GM23338 (cell line): ENCODE data around the gene PUS3. TPM values are rescaled to one million over a fixed set of nuclear protein-coding genes. Genes with fewer than 3 reads are reported as not detected.

Experiments used
- ATAC-seq: fragments of 200-7000 bp; cut with Tn5 transposase; 3 replicates; pipeline ENCODE4 v1.9.1; 2020
- DNase-seq: peaks from one replicate; pipeline ENCODE4 v3.0.0-alpha.2; 2015; ENCODE audit warnings: low spot score
- H2AFZ ChIP-seq: fragments of 200-600 bp; sonication (generic); 2 replicates; pipeline ENCODE4 v1.8.0; 2016; ENCODE audit warnings: antibody characterized with exemption, mild to moderate bottlenecking, moderate library complexity
- H3F3A ChIP-seq: fragments of 200-600 bp; sonication (generic); replicated peaks from 2 replicates; pipeline ENCODE4 v1.8.0; 2017; ENCODE audit warnings: antibody characterized with exemption, mixed run types, low read depth
- H3K27ac ChIP-seq: fragments of 200-600 bp; sonication (generic); 2 replicates; pipeline ENCODE4 v1.6.1; 2016; ENCODE audit warnings: low read depth
- H3K27me3 ChIP-seq: fragments of 200-600 bp; sonication (generic); 2 replicates; pipeline ENCODE4 v1.8.0; 2016; ENCODE audit warnings: mild to moderate bottlenecking, mixed run types, moderate library complexity; ENCODE audit not compliant: insufficient read depth
- H3K36me3 ChIP-seq: fragments of 200-600 bp; sonication (generic); 2 replicates; pipeline ENCODE4 v1.8.0; 2016; ENCODE audit warnings: mild to moderate bottlenecking; ENCODE audit not compliant: insufficient read depth
- H3K4me1 ChIP-seq: fragments of 200-600 bp; sonication (generic); 2 replicates; pipeline ENCODE4 v1.8.0; 2016; ENCODE audit warnings: mild to moderate bottlenecking, moderate library complexity; ENCODE audit not compliant: insufficient read depth
- H3K4me2 ChIP-seq: fragments of 200-600 bp; sonication (generic); 2 replicates; pipeline ENCODE4 v1.7.1; 2017; ENCODE audit warnings: mixed run types
- H3K4me3 ChIP-seq: fragments of 200-600 bp; sonication (generic); 2 replicates; pipeline ENCODE4 v1.6.1; 2016; ENCODE audit warnings: mixed run types
- H3K79me2 ChIP-seq: fragments of 200-600 bp; sonication (generic); replicated peaks from 2 replicates; pipeline ENCODE4 v1.8.0; 2017; ENCODE audit warnings: mild to moderate bottlenecking; ENCODE audit not compliant: insufficient read depth
- H3K9me2 ChIP-seq: fragments of 200-600 bp; sonication (generic); 2 replicates; pipeline ENCODE4 v1.8.0; 2017; ENCODE audit not compliant: insufficient read depth
- H4K20me1 ChIP-seq: fragments of 200-600 bp; sonication (generic); replicated peaks from 2 replicates; pipeline ENCODE4 v1.8.0; 2017; ENCODE audit warnings: mild to moderate bottlenecking; ENCODE audit not compliant: insufficient read depth
- H3K27ac Mint-ChIP-seq: 2 replicates; pipeline ENCODE4 v1.8.0; 2020; ENCODE audit warnings: inconsistent platforms, mild to moderate bottlenecking, moderate library complexity, mixed read lengths
- H3K27me3 Mint-ChIP-seq: 3 replicates; pipeline ENCODE4 v1.8.0; 2022; ENCODE audit warnings: low read depth, mild to moderate bottlenecking, moderate library complexity, mixed read lengths, inconsistent platforms; ENCODE audit not compliant: insufficient read depth, poor library complexity
- H3K36me3 Mint-ChIP-seq: 3 replicates; pipeline ENCODE4 v1.8.0; 2021; ENCODE audit warnings: low read depth, mild to moderate bottlenecking, inconsistent platforms, moderate library complexity, mixed read lengths
- H3K4me1 Mint-ChIP-seq: 3 replicates; pipeline ENCODE4 v1.8.0; 2020; ENCODE audit warnings: mild to moderate bottlenecking, inconsistent platforms, mixed read lengths
- H3K4me3 Mint-ChIP-seq: 3 replicates; pipeline ENCODE4 v1.8.0; 2021; ENCODE audit warnings: moderate library complexity, mild to moderate bottlenecking, inconsistent platforms, mixed read lengths
- H3K9me3 Mint-ChIP-seq: 3 replicates; pipeline ENCODE4 v1.8.0; 2020; ENCODE audit warnings: moderate library complexity, mild to moderate bottlenecking, inconsistent platforms, mixed read lengths
- CREB1 ChIP-seq: fragments of 250-450 bp; sonication (Bioruptor Pico); IDR thresholded peaks from 2 replicates; pipeline ENCODE4 v1.5.0; 2020; ENCODE audit warnings: low read depth, mild to moderate bottlenecking, moderate library complexity
- EZH2phosphoT487 ChIP-seq: fragments of 200-600 bp; sonication (generic); IDR thresholded peaks from one replicate; pipeline ENCODE4 v1.8.1; 2018; ENCODE audit warnings: antibody characterized with exemption; ENCODE audit not compliant: unreplicated experiment
- polyA plus RNA-seq: library from polyadenylated mRNA; unstranded; fragments of >200 nt; fragmentation: Nextera tagmentation; extraction: Ambion mirVana; gene quantifications from 2 replicates; pipeline ENCODE4 v1.2.1, GENCODE V29; 2016
- total RNA-seq: library from RNA; depleted of rRNA; stranded (reverse); fragments of >200 nt; shearing (Covaris generic); gene quantifications from 2 replicates; pipeline ENCODE4 v1.2.3, GENCODE V29; 2014
- TF ChIP-seq, protein P1 (sequence below): fragments of 250-450 bp; sonication (Bioruptor Pico); IDR thresholded peaks from 2 replicates; pipeline ENCODE4 v1.5.0; 2020; ENCODE audit warnings: mild to moderate bottlenecking, moderate library complexity
- TF ChIP-seq, protein P2 (sequence below), 2 experiments: fragments of 200-600 bp in 1 of 2; sonication (generic) in 1 of 2; conservative IDR thresholded peaks; 2 replicates each; pipeline versions ENCODE4 v1.5.1 to v1.6.1; 2016 to 2017; ENCODE audit warnings: antibody characterized with exemption in 2 of 2, low read depth in 2 of 2, mild to moderate bottlenecking in 2 of 2, moderate library complexity in 1 of 2

Gene PUS3
- total and polyA plus RNA-seq, 2 experiments from 2014 or later, result 15.8 to 24.1 TPM

DNA sequence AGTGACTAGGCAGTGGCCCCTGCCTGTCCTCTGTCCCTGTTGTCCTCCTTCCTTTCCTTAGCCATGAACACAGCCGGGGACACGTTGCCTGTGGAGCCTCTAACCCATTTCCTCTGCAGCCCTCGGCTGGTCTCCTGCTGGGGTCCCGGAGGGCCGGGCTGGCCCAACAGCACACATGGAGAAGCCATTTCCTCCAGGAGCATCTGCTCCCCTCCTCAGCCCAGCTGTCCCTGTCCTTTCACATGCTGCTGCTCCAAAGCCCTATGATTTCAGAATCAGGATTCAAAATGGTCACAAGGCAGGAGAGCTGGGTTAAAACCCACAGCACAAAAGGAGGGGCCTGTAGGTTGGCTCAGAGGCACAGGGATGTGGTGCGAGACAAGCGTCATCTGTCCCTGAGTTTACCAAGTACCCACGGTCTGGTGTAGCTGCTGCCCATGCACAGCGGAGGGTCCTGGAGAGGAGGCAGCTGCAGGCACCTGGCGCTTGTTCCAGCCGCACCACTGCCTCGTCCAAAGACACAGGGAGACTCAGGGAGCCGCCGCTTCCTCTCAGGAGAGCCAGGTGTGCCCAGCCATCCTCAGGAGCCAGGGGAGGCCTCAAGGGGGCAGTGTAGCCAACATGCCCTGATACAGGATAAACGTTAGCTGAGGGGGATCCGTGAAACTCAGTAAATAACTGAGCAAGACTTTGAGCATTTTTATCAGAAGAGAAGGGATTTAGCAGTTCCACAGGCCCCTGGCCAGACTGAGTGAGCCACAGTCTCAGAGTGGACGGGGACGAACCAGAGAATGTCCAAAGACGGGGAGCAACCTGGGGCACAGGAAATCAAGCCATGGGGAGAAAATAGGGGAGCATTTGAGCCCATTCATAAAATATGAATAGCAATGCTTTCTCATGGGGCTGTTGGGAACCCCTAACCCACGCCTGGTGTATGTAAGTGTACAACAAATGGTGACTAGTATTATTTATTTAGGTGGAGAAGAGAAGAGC, 38.9 kb upstream of the PUS3 start:
- peak overlapping the region; percentile 26; the same call in 1 of the 2 replicates for H3K27ac Mint-ChIP-seq
- Histone ChIP-seq H3K4me2 (0 out of 2 replicates have a peak overlapping the region, but pooled peaks have one; percentile 39), H2AFZ (peak overlapping the region; percentile 99)

More for the DNA sequence above, 38.9 kb upstream of the PUS3 start:
- DNase-seq (peak; percentile 95), ATAC-seq (peak; percentile 97)
- TF ChIP-seq, protein P1, sequence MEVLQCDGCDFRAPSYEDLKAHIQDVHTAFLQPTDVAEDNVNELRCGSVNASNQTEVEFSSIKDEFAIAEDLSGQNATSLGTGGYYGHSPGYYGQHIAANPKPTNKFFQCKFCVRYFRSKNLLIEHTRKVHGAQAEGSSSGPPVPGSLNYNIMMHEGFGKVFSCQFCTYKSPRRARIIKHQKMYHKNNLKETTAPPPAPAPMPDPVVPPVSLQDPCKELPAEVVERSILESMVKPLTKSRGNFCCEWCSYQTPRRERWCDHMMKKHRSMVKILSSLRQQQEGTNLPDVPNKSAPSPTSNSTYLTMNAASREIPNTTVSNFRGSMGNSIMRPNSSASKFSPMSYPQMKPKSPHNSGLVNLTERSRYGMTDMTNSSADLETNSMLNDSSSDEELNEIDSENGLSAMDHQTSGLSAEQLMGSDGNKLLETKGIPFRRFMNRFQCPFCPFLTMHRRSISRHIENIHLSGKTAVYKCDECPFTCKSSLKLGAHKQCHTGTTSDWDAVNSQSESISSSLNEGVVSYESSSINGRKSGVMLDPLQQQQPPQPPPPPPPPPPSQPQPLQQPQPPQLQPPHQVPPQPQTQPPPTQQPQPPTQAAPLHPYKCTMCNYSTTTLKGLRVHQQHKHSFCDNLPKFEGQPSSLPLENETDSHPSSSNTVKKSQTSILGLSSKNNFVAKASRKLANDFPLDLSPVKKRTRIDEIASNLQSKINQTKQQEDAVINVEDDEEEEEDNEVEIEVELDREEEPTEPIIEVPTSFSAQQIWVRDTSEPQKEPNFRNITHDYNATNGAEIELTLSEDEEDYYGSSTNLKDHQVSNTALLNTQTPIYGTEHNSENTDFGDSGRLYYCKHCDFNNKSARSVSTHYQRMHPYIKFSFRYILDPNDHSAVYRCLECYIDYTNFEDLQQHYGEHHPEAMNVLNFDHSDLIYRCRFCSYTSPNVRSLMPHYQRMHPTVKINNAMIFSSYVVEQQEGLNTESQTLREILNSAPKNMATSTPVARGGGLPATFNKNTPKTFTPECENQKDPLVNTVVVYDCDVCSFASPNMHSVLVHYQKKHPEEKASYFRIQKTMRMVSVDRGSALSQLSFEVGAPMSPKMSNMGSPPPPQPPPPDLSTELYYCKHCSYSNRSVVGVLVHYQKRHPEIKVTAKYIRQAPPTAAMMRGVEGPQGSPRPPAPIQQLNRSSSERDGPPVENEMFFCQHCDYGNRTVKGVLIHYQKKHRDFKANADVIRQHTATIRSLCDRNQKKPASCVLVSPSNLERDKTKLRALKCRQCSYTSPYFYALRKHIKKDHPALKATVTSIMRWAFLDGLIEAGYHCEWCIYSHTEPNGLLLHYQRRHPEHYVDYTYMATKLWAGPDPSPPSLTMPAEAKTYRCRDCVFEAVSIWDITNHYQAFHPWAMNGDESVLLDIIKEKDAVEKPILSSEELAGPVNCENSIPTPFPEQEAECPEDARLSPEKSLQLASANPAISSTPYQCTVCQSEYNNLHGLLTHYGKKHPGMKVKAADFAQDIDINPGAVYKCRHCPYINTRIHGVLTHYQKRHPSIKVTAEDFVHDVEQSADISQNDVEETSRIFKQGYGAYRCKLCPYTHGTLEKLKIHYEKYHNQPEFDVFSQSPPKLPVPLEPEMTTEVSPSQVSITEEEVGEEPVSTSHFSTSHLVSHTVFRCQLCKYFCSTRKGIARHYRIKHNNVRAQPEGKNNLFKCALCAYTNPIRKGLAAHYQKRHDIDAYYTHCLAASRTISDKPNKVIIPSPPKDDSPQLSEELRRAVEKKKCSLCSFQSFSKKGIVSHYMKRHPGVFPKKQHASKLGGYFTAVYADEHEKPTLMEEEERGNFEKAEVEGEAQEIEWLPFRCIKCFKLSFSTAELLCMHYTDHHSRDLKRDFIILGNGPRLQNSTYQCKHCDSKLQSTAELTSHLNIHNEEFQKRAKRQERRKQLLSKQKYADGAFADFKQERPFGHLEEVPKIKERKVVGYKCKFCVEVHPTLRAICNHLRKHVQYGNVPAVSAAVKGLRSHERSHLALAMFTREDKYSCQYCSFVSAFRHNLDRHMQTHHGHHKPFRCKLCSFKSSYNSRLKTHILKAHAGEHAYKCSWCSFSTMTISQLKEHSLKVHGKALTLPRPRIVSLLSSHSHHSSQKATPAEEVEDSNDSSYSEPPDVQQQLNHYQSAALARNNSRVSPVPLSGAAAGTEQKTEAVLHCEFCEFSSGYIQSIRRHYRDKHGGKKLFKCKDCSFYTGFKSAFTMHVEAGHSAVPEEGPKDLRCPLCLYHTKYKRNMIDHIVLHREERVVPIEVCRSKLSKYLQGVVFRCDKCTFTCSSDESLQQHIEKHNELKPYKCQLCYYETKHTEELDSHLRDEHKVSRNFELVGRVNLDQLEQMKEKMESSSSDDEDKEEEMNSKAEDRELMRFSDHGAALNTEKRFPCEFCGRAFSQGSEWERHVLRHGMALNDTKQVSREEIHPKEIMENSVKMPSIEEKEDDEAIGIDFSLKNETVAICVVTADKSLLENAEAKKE (CRISPR knock-in tag), result 0 out of 2 replicates have a peak, but pooled peaks have one; percentile 45
- TF ChIP-seq CREB1 (CRISPR knock-in tag) (0 out of 2 replicates have a peak, but pooled peaks have one; percentile 17), EZH2phosphoT487 (no peak)
- TF ChIP-seq, protein P2, sequence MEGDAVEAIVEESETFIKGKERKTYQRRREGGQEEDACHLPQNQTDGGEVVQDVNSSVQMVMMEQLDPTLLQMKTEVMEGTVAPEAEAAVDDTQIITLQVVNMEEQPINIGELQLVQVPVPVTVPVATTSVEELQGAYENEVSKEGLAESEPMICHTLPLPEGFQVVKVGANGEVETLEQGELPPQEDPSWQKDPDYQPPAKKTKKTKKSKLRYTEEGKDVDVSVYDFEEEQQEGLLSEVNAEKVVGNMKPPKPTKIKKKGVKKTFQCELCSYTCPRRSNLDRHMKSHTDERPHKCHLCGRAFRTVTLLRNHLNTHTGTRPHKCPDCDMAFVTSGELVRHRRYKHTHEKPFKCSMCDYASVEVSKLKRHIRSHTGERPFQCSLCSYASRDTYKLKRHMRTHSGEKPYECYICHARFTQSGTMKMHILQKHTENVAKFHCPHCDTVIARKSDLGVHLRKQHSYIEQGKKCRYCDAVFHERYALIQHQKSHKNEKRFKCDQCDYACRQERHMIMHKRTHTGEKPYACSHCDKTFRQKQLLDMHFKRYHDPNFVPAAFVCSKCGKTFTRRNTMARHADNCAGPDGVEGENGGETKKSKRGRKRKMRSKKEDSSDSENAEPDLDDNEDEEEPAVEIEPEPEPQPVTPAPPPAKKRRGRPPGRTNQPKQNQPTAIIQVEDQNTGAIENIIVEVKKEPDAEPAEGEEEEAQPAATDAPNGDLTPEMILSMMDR (conservative IDR thresholded peaks at IDR 0.05; ENCODE audit: low read depth in 2 of 2), result peak; percentile 91 to 94
- Histone ChIP-seq H3K36me3 (no peaks in the 10 kb centered on the region), H3K9me2 (no peaks in the 10 kb centered on the region), H3K4me1 (peaks cover 13% of the 10 kb centered on the region), H4K20me1 (no peaks in the 10 kb centered on the region), H3K79me2 (no peaks in the 10 kb centered on the region), H3K4me3 (peak overlapping the region; percentile 22; the same call in 1 of the 2 replicates), H3K27me3 (no peaks in the 10 kb centered on the region), H3F3A (no peaks in the 10 kb centered on the region), H3K27ac (no peak overlapping the region)
- Mint-ChIP-seq H3K4me3 (no peak overlapping the region; the same call in 2 of the 3 replicates), H3K9me3 (no peaks in the 10 kb centered on the region; the same call in 2 of the 3 replicates), H3K27me3 (peaks cover 15% of the 10 kb centered on the region), H3K36me3 (no peaks in the 10 kb centered on the region), H3K4me1 (peaks cover 22% of the 10 kb centered on the region)
